GM10266 (cell line): ENCODE measurements around the gene PIAS1.
A peak's percentile ranks its signal among the peaks of the same experiment; 100 is the strongest.
"Not testable (repeated sequence)": the region's sequence is repeated elsewhere in the genome, so short reads cannot be mapped to it uniquely, and the experiment has no call there.

Experiments used
- DNase-seq: peaks from one replicate; pipeline ENCODE4 v3.0.0; 2012; ENCODE audit errors: extremely low spot score
- CTCF ChIP-seq: IDR thresholded peaks from 2 replicates; pipeline ENCODE4 v1.5.1; 2012; ENCODE audit warnings: mild to moderate bottlenecking, low read depth; ENCODE audit not compliant: control insufficient read depth, insufficient read depth; ENCODE audit errors: missing control alignments

Gene PIAS1

GRCh38 chr15:68220967-68221366 is 166.9 kb downstream of the PIAS1 start:
- no peak for DNase-seq
- no peak for TF ChIP-seq CTCF

- not testable (repeated sequence) for DNase-seq
Observed at GRCh38 chr15:68221530-68222431, 167.7 kb downstream of the PIAS1 start.

- not testable (repeated sequence) for DNase-seq
Observed at GRCh38 chr15:68222432-68222743, 168.3 kb downstream of the PIAS1 start.

- no peak for DNase-seq
- TF ChIP-seq CTCF: no peak
Observed at GRCh38 chr15:68223171-68223570, 169.1 kb downstream of the PIAS1 start.

- no peak for TF ChIP-seq CTCF
- no peak for DNase-seq
Observed at GRCh38 chr15:68224108-68224507, 170.0 kb downstream of the PIAS1 start.

- DNase-seq: peak; percentile 69
- no peak for TF ChIP-seq CTCF
Observed at GRCh38 chr15:68224546-68225250, 170.6 kb downstream of the PIAS1 start.

GRCh38 chr15:68225442-68225841 is 171.3 kb downstream of the PIAS1 start:
- DNase-seq: not testable (repeated sequence)

- no peak for DNase-seq
- no peak for TF ChIP-seq CTCF
Observed at GRCh38 chr15:68227643-68228142, 173.6 kb downstream of the PIAS1 start.
